HG03045 (cell line): ENCODE measurements around the gene RAB1B.
A peak's percentile ranks its signal among the peaks of the same experiment; 100 is the strongest.
"Not testable (repeated sequence)": the region's sequence is repeated elsewhere in the genome, so short reads cannot be mapped to it uniquely, and the experiment has no call there.

Experiments used
- ATAC-seq: cut with Tn5 transposase; IDR thresholded peaks from one replicate; pipeline ENCODE4 v1.9.1; 2021; ENCODE audit warnings: mild to moderate bottlenecking, moderate library complexity; ENCODE audit not compliant: unreplicated experiment

Gene RAB1B

DNA sequence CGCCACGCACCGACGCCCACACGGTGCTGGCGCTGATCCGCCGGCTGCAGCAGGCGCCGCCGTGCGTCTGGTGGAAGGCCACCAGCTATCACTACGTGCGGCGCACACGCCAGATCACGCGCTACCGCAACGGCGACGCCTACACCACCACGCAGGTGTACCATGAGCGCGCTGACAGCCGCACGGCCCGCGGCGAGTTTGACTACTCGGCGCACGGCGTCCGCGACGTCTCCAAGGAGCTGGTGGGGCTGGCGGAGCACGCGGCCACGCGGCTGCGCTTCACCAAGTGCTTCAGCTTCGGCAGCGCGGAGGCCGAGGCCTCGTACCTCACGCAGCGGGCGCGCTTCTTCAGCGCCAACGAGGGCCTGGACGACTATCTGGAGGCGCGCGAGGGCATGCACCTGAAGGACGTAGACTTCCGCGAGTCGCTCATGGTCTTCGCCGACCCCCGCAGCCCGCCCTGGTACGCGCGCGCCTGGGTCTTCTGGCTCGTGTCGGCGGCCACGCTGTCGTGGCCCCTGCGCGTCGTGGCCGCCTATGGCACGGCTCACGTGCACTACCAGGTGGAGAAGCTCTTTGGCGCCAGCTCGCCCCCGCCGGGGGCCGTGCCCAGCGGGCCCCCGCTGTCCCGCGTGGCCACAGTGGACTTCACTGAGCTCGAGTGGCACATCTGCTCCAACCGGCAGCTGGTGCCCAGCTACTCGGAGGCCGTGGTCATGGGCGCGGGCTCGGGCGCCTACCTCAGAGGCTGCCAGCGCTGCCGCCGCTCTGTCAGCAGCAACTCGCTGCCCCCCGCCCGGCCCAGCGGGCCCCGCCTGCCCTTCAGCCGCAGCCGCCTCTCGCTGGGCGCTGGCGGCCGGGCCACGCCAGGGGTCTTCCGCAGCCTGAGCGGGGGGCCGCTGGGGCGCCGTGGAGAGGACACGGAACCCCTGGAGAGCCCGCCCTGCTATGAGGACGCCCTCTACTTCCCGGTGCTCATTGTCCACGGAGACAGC, 26.5 kb downstream of the RAB1B start:
- ATAC-seq: no peak

DNA sequence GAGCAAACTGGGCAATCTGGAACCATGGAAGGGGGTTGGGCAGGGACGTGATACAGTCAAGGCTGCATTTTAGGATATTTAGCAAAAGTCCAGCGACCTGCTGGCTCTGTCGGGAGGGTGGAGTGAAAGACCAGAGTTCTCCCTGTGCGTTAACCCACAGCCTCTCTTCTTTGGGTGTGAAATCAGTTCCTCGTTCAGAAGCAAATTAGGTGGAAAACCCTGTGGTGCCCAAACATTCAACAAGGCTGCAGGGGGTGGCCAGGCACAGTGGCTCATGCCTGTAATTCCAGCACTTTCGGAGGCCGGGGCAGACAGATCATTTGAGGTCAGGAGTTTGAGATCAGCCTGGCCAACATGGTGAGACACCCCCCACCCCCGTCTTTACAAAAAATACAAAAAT, 29.2 kb downstream of the RAB1B start:
- ATAC-seq: no peak

DNA sequence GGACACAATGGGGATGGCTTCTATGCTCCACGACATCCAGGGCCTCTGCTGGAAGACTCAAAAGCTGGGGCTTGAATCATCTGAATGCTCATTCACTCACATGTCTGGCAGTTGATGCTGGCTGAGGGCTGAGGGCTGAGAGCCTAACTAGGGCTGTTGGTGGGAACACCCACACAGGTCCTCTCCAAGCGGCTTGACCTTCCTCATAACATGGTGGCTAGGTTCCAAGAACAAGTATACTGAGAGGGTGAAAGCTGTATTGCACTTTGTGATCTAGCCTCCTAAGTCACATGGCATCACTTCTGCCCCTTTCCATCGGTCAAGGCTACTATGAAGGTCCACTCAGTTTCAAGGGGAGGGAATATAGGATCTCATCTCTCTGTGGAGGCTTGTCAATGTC, 30.7 kb downstream of the RAB1B start:
- ATAC-seq: no peak

DNA sequence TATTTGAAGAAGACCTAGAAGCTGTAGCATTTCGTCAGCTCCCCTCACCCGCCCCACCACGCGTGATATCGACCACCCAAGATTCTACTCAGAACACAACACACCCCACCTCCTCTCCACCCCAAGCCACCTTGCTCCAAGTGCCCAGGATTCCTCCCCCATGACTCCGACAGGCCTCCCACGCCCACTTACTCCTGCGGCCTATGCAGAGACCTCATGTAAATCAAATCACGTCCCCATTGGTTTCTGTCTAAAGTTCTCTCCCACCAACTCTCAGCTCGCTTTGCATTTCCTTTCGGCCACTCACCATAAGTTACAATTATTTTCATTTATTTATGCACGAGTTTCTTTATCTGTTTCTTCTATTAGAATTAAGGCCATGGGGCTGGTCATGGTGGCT, 34.2 kb downstream of the RAB1B start:
- no peak for ATAC-seq

DNA sequence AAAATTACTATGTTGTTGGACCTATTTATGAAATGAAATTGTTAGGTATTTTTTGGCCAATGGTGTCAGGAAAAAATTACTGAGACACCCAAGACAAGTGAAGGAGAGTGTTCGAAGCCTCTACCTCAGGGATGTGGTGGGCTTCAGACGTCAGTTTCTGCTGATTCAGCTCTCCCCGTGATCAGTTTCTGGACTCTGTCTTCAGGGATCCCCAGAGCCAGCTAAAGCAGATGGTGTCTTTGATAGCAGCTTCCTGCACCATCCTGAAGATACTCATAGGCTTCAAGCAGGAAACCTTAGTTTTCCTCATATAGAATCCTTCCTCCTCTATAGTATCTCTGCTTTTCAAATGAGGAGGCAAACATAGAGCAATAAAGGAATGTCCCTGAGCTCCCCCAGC, 41.0 kb downstream of the RAB1B start:
- no peak for ATAC-seq

DNA sequence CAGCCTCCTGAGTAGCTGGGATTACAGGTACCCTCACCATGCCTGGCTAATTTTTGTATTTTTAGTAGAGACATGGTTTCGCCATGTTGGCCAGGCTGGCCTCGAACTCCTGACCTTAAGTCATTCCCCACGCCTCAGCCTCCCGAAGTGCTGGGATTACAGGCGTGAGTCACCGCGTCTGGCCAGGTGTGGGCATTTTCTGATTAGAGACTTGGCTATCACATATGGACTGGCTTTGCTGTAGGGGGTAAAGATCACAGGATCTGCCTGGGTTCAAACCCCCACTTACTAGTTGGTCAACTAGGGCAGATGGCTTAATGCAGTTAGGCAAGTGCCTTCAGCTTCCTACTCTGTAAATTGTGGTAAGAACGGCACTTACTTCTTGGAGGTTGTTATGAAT, 41.9 kb downstream of the RAB1B start:
- ATAC-seq: no peak

DNA sequence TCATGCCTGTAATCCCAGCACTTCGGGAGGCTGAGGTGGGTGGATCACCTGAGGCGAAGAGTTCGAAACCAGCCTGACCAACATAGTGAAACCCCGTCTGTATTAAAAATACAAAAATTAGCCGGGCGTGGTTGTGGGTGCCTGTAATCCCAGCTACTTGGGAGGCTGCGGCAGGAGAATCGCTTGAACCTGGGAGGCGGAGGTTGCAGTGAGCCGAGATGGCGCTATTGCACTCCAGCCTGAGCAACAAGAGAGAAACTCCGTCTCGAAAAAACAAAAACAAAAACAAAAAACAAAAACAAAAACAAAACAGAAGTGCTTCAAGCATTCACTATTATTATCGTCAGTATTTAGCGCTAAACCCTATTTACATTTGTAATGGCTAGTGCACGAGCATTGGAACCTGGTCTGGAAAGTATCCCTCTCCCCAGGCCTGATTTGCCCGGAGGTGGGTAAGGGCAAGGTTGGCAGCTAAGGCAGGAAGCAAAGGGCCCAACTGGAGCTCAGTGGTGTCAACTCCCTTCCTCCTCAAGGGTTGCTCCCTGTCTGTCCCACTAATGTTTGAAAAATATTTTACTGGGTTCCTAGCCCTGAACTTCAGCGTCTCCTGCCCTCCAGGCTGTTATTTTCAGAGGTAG, 42.5 kb downstream of the RAB1B start:
- not testable (repeated sequence) for ATAC-seq

DNA sequence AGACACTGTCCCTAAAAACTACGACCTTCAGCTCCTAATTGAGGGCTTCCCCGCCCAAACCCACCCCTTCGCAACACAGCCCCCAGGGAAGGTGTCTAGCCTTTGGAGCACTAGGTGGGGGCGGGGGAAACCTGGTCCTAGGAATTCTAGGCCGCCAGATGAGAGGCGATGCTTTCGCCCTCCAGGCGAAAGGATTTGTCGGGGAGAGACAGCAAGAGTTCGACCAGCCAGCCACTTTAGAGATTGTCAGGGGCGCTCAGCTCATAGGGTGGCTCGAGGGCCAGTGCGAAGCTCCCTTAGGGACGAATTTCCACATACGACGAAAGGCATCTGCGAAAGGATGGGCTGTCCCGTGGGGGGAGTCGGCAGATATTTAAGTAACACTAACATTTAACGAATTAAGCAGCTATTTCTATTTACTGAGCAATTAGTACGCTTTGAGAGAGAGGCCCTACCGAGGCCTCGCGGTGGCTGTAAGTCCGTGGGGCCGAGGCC, 43.1 kb downstream of the RAB1B start:
- ATAC-seq: no peak

DNA sequence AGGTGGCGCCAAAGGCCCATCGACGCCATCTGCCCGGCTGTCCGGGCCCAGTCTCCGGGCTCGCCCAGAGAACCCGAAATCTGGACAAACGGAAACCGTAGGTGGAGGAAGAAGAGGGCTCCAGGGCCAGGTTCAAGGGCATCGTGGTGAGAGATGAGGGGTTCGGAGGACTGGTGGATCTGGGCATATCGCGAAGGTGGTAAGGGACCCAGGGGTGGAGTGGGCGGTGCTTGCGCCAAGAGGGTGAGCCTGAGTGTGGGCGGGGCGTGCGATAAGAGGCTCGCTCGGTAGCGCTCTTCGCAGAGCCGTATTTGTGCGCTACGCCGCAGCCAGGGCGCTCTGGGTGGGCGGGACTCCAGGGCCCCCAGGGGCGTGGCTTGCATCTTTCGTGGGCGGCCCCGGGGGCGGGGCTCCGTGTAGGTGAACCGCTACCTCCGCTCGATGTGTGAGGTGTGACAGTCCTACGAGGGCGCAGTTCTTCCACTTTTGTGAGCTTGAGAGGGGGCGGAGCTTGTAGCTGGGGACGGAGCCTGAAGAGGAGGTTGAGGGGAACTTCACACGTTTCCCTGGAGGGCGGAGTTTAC, 43.6 kb downstream of the RAB1B start:
- ATAC-seq: peak; percentile 66

DNA sequence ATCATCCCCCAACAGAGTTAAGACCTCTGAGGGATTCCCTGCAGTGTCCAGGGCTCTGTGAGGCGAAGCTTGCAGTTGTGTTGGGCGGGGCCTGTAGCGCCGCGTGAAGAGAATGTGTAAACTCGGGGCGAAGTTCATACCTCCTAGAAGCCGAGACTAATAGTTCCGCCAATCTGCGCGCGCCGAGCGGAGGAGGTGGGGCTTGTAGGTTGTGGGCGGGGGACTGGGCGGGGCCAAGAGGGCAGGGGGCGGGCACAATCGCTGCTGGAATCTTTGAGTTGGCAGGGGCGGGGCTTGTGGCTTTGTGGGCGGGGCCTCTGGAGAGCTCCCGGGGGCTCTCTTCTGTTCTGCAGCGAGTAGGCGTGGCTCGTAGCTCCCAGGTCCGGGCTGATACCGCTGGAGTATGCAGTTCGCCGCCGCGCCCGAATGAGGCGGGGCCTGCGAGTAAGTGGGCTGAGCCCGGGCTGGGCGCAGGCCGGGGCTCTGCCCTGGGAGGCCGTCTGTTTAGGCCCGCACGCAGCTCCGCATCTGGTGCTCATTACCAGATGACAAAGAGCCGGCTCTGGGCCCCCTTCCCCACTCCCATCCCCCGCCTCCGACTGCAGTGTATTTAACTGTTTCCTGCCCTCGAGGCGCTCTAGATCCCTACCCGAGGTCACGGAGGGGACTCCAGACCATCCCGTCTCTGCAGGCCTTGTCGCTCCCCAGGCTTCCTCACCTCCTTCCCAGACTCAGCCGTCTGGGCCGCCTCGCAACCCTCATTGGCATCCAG, 44.3 kb downstream of the RAB1B start:
- ATAC-seq: peak; percentile 62

DNA sequence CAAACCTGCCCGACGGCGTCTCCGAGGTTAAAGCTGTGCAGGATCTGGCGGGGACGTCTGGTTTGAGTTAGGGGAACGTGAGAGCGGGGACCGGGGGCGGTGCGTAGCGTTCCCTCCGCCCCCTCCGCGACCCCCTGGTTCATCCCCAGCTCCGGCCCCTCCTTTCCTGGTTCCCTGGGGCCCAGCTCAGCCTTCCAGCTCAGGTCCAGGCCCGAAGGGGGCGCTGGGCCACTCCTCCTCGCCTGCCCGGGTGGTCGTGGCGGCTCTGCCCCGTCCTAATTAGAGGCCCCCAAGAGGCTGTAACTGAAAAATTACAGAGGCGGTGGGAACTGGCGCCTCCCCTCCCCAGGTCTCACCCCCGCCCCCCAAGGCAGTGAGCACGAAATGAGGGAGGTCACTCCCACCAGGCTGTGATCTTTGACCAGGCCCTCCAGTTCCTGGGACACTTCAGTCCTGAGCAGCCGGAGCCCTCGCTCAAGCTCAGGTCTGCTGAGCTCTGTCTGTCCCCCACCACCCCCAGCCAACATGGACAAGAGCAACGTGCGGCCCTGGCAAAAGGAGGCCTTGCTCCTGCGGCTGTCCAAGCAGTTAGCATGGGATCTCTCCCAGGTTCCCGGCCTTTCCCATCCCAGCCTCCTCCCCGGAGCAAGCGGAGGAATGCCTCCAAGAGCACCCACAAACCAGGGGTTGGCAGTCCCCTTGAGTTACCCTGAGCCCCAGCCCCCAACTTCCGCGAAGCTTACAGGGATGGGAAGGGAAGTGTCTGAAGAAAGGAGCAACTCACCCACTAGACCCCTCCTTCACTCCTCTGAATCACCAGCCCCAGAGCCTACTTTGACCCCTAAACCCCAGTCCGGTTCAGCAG, 45.1 kb downstream of the RAB1B start:
- ATAC-seq: no peak

DNA sequence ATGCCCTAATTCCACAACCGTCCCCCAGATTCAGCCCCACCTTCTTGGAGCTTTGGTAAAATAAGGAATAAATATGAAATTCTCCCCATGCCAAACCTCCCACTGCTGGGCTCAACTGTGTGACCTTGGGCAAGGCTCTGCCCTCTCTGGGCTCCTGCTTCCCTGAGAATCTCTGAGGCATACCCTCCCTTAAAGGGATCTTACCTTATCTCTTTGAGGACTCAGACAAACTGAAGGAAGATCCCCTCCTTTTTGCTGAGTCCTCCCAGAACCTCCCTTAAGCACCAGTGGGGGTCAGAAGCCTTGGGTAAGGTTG, 45.7 kb downstream of the RAB1B start:
- ATAC-seq: no peak

DNA sequence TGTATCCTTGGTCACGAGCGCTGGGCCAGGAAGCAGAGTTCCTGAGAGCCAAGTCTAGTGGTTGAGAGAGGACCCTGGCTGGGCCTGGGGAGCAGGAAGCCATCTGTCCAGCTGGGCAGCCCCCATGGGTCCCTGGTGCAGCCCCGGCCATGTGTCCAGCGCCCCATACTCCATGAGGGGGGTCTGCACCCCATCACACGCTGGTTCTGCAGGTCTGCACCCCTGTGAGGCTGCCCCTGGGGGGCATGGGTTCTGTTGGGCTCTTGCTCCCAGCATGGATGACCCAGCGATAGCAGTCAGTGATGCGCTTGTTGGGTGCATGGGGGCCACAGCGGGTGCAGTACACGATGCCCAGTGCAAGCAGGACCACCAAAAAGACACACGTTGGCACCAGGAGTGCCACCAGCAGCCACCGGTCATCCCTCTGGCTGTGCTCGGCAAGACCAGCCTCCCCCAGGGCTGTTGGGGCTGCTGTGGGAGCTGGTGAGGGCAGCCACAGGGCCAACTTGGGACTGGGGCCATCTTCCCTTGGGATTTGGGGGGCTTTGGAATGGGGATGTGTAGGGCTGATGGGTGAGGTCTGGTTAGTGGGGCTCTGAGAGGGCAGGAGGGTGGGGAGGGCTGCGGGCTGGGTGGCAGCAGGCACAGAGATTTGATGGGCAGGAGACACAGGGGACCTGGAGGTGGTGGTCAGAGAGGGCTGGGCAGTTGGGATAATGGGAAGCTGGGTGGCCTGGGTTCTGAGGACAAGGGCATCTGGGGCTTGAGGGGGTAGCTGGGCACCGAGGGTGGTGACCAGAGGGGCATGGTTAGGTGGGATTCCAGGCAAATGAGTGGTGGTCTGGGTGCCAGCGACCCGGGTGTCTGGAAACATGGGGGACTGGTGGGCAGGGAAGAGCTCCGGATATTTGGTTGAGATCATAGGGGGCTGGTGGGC, 46.4 kb downstream of the RAB1B start:
- no peak for ATAC-seq

DNA sequence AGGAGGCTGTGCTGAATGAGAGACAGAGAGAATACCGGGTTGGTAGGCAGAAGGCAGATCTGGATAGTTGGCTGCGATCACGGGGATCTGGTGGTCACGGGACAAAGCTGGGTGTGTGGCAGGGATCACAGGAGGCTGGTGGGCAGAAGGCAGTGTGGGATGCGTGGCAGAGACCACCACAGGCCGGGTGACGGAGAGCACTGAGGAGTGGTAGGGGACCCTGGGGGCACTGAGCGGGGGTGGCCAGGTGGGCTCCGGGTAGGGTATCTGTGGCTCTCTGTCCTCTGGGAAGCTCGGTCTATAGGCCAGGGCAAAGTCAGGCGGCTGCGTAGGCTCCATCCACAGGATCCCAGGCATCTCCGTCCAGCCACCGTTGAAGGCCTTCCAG, 47.1 kb downstream of the RAB1B start:
- no peak for ATAC-seq

DNA sequence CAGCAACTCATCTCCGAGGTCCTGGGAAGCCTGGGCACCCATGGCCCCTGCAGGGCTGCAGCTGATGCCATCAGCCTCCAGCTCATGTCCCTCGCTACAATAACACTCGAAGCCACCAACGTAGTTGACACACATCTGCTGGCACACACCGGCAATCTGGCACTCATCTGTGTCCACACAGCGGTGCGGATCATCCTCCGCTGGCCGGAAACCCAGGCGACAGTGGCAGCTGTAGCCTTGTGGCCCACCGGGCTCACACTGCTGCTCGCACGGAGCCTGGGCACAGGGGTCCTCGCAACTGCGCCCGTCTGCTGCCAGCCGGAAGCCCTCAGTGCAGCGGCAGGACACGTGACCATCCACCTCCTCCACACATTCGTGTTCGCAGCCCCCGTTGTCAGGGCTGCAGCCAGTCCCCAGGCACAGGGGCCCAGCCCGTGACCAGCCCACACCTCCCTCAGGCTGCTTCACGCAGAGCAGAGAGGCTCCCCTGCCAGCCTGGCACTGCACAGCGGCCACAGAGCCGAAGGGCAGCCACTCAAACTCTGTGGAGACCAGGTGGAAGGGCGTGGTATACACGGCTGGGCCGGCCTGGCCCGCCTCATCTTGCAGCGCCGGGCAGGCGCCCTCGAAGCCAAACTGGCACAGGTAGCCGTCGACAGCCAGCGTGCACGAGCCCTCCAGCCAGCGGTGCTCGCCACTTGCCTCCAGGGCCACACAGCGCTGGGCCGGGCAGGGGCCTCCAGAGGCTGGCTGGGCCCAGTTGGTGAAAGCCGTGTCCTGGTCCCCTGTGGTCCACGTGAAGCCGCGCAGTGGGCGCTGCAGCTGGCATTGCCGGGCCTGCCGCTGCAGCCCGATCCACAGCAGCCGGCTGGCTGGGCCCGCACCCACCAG, 47.7 kb downstream of the RAB1B start:
- no peak for ATAC-seq

DNA sequence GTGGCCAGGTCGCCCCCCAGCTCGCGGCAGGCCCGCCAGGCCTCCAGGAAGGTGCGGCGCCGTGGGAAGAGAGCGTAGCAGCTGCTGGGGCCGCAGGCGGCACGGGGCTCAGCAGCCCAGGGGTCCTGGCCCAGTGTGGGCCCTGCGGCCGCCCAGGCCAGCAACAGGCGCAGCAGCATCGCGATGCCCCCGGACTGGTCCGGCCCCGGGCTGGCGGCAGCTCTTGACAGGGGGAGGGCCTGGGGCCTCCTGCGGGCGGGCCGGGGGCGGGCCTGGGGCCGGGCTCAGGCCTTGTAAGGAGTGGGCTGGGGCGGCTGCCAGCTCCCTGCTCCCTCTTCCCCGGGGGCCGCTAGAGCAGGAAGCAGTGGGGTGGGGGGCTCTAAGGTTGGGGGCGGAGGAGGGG, 48.4 kb downstream of the RAB1B start, which contains the start of gene CD248:
Gene CD248 (minus strand): TSS at position 196 of the 403 bp plus-strand sequence. CDS start 17 bp downstream, at position 179.
- no peak for ATAC-seq

DNA sequence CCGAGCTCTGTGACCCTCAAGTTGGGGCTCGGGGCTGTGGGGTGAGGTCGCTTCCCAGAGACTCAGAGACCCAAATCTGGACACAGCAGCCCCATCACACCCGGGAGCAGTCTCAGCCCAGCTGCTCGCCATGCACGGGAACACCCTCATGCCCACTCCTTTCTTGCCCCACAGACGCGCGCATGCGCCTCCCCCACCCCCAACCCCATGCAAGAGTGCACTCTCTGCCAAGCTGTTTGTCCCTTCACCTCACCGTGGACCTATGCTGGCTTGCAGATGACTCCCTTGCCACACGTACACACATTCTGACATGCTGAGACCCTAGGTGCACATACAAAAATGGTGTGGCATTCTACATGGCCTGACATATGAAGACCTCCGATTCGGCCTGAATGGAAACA, 48.9 kb downstream of the RAB1B start:
- ATAC-seq: no peak
